Coronary artery (tissue), 2 donors: Measurements from ENCODE around the gene SEMA3A.

ENCODE experiments used
- DNase-seq: peaks from one replicate; pipeline ENCODE4 v3.0.0-alpha.2; 2017; ENCODE audit warnings: low spot score
- H3K27ac ChIP-seq, 2 donors: fragments of 200-600 bp; sonication (generic); one replicate each; pipeline ENCODE4 v1.5.1; 2016 to 2019
- H3K4me3 ChIP-seq: fragments of 200-600 bp; sonication (generic); 2 replicates; pipeline ENCODE4 v1.5.1; 2016; ENCODE audit warnings: mild to moderate bottlenecking, moderate library complexity
- TF ChIP-seq, protein P1 (sequence below): fragments of 200-600 bp; sonication (generic); IDR thresholded peaks from one replicate; pipeline ENCODE4 v1.5.1; 2019; ENCODE audit warnings: antibody characterized with exemption

The SEMA3A gene

DNA sequence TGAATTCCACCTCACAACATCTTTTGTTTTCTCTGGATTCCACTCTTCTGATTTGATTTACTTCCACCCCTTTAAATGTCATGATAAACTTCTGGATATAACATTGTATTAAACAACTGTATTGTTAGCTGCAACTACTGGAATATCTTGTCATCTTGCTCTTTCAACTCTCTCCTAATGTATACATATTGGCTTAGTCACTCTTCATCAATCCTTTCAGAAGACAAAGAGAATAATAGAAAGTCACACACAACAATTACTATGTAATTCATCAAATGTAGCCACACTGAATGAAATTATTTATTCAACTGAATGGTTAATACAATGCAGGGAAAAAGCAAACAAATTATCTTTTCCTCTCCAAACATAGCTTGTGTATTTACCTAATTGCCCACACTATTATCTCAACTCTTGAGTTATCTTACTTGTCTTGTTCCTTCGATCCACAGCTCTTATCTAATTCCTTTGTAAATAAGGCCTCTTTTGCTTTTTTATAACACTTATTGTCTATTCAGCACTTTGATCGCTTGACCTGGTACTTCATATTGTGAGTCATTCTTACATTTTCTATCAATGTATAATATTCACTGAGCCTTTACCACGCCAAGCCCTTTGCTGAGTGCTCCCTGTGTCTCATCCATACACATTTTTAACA, 16.7 kb downstream of the SEMA3A start:
- Histone ChIP-seq H3K4me3 (no peak overlapping the region), H3K27ac (no peak overlapping the region)
- no peak for DNase-seq
- TF ChIP-seq, protein P1, sequence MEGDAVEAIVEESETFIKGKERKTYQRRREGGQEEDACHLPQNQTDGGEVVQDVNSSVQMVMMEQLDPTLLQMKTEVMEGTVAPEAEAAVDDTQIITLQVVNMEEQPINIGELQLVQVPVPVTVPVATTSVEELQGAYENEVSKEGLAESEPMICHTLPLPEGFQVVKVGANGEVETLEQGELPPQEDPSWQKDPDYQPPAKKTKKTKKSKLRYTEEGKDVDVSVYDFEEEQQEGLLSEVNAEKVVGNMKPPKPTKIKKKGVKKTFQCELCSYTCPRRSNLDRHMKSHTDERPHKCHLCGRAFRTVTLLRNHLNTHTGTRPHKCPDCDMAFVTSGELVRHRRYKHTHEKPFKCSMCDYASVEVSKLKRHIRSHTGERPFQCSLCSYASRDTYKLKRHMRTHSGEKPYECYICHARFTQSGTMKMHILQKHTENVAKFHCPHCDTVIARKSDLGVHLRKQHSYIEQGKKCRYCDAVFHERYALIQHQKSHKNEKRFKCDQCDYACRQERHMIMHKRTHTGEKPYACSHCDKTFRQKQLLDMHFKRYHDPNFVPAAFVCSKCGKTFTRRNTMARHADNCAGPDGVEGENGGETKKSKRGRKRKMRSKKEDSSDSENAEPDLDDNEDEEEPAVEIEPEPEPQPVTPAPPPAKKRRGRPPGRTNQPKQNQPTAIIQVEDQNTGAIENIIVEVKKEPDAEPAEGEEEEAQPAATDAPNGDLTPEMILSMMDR, result no peak

DNA sequence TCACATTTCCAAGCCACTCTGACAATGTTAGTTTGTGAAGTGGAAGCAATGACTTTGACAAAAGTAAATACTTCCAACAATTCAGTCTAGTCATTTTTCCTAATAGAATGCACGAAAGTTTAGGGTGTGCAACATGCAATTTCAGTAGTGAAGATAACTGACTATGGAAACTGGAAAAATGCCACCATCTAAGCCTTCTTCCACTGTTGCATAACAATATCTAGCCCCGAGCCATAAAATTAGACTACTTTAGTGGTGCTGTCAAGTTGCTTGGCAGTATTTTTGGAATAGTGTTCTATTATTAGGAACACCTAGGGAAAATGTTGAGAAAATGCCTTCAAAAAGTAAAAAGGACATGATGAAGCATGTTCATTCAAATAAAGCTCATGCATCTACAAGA, 17.9 kb downstream of the SEMA3A start:
- no peak overlapping the region for H3K4me3 ChIP-seq
- DNase-seq, result no peak
- TF ChIP-seq, protein P1, result no peak
- no peak overlapping the region for H3K27ac ChIP-seq

DNA sequence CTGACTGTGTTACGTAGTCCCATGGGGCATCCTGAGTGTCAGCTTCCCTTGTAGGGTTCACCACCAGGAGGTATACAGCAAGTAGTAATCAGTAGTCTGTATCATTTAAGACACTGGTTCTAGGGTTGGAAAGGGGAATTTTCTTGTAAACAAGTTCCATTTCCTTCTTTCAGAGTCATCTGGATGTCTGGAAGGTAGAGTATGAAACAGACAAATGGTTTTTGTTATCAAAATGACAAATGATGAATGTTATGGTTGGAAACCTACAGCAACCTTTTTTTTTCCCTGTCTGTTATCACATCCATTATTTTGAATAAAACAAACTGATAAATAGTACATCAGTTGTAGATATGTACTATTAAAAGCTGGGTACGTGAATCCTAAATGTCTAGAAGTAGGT, 19.1 kb downstream of the SEMA3A start:
- TF ChIP-seq, protein P1, result no peak
- no peak for DNase-seq
- Histone ChIP-seq H3K27ac (no peak overlapping the region), H3K4me3 (no peak overlapping the region)

DNA sequence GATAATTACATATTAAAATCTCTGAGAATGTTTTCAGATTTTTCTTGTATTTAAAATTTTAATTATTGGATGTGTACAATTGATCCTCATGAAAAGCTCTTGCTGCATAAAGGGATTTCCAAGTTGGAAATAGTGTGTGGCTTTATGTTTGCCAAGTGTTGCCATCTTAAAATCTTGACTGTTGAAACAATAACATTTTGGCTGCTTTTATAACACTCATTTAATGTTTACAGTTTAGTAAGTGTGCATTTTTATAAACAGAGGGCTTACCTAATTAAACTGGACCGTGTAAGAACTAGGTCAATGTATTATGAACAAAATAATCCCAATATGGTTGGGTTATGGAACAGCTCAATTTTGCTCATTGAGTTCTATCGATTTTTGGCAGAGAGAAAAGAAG, 23.9 kb downstream of the SEMA3A start:
- H3K27ac ChIP-seq, result no peak overlapping the region
- DNase-seq, result no peak
- TF ChIP-seq, protein P1, result no peak

DNA sequence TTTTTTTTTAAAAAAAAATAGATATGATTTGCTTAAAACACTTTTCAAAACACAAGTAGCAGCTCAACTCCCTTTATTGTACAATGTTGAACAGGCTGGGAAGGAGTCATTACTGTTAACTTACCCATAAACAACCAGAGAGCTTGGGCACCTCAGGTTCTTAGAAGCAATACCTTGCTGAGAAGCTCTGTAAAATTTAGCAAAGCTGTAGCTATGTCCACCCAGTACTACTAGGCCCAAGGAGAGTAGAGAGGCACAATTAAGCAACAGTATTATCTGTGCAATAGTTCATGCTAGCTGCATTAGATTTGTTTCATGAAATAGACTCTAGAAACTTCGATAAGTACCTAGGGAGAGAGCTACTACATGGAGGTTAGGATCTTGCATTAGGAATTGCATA, 32.0 kb downstream of the SEMA3A start:
- no peak overlapping the region for H3K27ac ChIP-seq
- TF ChIP-seq, protein P1, result no peak

More for the DNA sequence above, 23.9 kb downstream of the SEMA3A start:
- H3K4me3 ChIP-seq, result no peak overlapping the region

DNA sequence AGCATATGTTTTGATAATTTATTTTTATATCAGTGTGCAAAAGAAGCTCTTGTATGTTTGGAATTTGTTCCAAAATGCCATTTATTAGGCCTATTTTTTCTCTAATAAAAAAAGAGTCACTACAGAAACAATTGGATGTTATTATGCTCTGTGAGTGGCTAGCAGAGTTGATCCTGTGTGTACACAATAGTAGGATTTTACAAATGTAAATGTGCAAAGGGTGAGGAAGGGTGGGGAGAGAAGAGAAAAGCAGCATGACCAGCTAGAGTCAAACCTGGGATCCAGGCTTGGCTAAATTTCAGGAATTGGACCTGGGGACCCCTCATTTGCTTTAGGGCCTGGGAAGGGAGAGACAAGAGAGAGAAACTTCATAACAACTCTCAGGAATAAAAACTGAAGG, 32.5 kb downstream of the SEMA3A start:
- no peak overlapping the region for H3K4me3 ChIP-seq
- TF ChIP-seq, protein P1, result no peak
- no peak for DNase-seq
- no peak overlapping the region for H3K27ac ChIP-seq

More for the DNA sequence above, 32.0 kb downstream of the SEMA3A start:
- no peak for DNase-seq
- no peak overlapping the region for H3K4me3 ChIP-seq

DNA sequence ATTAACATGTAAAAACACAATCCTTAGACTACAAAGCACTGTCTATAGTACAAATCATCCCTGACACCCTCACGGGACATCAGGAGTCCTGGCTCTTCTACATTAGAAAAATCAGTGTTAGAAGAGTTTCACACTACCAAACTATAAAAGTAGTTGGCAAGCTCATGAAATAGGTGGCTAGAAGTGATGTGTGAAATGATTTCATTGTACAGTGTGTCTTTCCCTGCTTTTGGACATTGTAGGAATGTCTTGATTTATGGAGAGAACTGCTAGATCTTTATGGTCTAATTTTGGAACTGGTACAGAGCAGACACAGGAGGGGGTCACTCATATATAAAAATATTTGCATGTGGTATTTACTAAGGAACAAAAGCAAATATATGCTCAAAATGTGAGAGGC, 33.2 kb downstream of the SEMA3A start:
- Histone ChIP-seq H3K27ac (no peak overlapping the region), H3K4me3 (no peak overlapping the region)
- DNase-seq, result no peak
- TF ChIP-seq, protein P1, result no peak
